SK-N-SH (cell line): ENCODE measurements around the gene KRT32. TPM values are rescaled to one million over a fixed set of nuclear protein-coding genes. Genes with fewer than 3 reads are reported as not detected.

Experiments
- CTCF ChIA-PET: fragments of 300-600, 350-600 bp; formaldehyde crosslinking; extraction: SDS; loops from one replicate; lab custom pipeline; 2021; lab: Yijun Ruan, JAX
- POLR2A ChIA-PET: fragments of 350-600 bp; sonication (Branson Sonifier 250); formaldehyde crosslinking; extraction: SDS; loops from one replicate; lab custom pipeline; 2020; ENCODE audit warnings: antibody characterized with exemption, inconsistent platforms; lab: Yijun Ruan, JAX
- DNase-seq: peaks from one replicate; pipeline ENCODE4 v3.0.0; 2012
- H2AFZ ChIP-seq: fragments of 200-600 bp; sonication (generic); 2 replicates; pipeline ENCODE4 v1.8.1; 2016; ENCODE audit warnings: antibody characterized with exemption, mild to moderate bottlenecking, low read depth
- H3F3A ChIP-seq: fragments of 200-600 bp; sonication (generic); replicated peaks from 2 replicates; pipeline ENCODE3; 2016; ENCODE audit warnings: antibody characterized with exemption, mild to moderate bottlenecking; ENCODE audit not compliant: insufficient read depth
- H3K27ac ChIP-seq, 2 experiments: fragments of 200-500 bp in 1 of 2; fragments of 200-600 bp in 1 of 2; sonication (Bioruptor generic) in 1 of 2; sonication (generic), shearing (Covaris generic) in 1 of 2; 2 replicates each; pipeline versions ENCODE4 v1.5.1 to v1.6.1; 2014 to 2016; ENCODE audit warnings: low read depth in 2 of 2, inconsistent platforms in 1 of 2, low read length in 1 of 2, mild to moderate bottlenecking in 1 of 2, mixed read lengths in 1 of 2
- H3K27me3 ChIP-seq: fragments of 200-600 bp; sonication (generic), shearing (Covaris generic); 2 replicates; pipeline ENCODE4 v1.6.1; 2016; ENCODE audit warnings: mixed run types; ENCODE audit not compliant: insufficient read depth
- H3K36me3 ChIP-seq, 2 experiments: fragments of 200-500 bp in 1 of 2; fragments of 200-600 bp in 1 of 2; sonication (Bioruptor generic) in 1 of 2; sonication (generic) in 1 of 2; replicated peaks in 1 of 2; 2 replicates each; pipeline versions ENCODE3 to v1.5.1; 2014 to 2016; ENCODE audit warnings: low read length in 1 of 2, mild to moderate bottlenecking in 1 of 2; ENCODE audit not compliant: insufficient read depth in 2 of 2, control insufficient read depth in 1 of 2
- H3K4me1 ChIP-seq, 2 experiments: fragments of 200-500 bp in 1 of 2; fragments of 200-600 bp in 1 of 2; sonication (Bioruptor generic) in 1 of 2; sonication (generic), shearing (Covaris generic) in 1 of 2; 2 replicates each; pipeline versions ENCODE4 v1.5.1 to v1.6.1; 2014 to 2016; ENCODE audit warnings: low read depth in 1 of 2, low read length in 1 of 2, mixed run types in 1 of 2; ENCODE audit not compliant: insufficient read depth in 2 of 2, control insufficient read depth in 1 of 2
- H3K4me2 ChIP-seq: fragments of 200-600 bp; sonication (generic), shearing (Covaris generic); 2 replicates; pipeline ENCODE4 v1.6.1; 2017; ENCODE audit warnings: mixed run types
- H3K4me3 ChIP-seq, 2 experiments: fragments of 200-500 bp in 1 of 2; fragments of 200-600 bp in 1 of 2; sonication (Bioruptor generic) in 1 of 2; sonication (generic), shearing (Covaris generic) in 1 of 2; 2 replicates each; pipeline versions ENCODE4 v1.5.1 to v1.8.1; 2014 to 2016; ENCODE audit warnings: low read depth in 2 of 2, inconsistent platforms in 1 of 2, low read length in 1 of 2, mild to moderate bottlenecking in 1 of 2, mixed read lengths in 1 of 2, moderate library complexity in 1 of 2
- H3K79me2 ChIP-seq: fragments of 200-600 bp; sonication (generic); 2 replicates; pipeline ENCODE4 v1.8.1; 2017; ENCODE audit warnings: mild to moderate bottlenecking; ENCODE audit not compliant: insufficient read depth
- H3K9ac ChIP-seq: fragments of 200-600 bp; sonication (generic); 2 replicates; pipeline ENCODE4 v1.6.1; 2017; ENCODE audit warnings: mixed run types
- H3K9me2 ChIP-seq: fragments of 200-600 bp; sonication (generic); 2 replicates; pipeline ENCODE4 v1.6.1; 2017; ENCODE audit warnings: mixed run types
- H3K9me3 ChIP-seq: fragments of 200-600 bp; sonication (generic); 2 replicates; pipeline ENCODE4 v1.6.1; 2017; ENCODE audit warnings: mixed run types, mild to moderate bottlenecking, moderate library complexity
- H4K20me1 ChIP-seq: fragments of 200-600 bp; sonication (generic); 2 replicates; pipeline ENCODE4 v1.6.1; 2017; ENCODE audit warnings: mild to moderate bottlenecking, mixed run types; ENCODE audit not compliant: insufficient read depth
- CTCF ChIP-seq: fragments of 200-600 bp; sonication (generic); IDR thresholded peaks from 2 replicates; pipeline ENCODE4 v1.6.1; 2017; ENCODE audit warnings: antibody characterized with exemption, mild to moderate bottlenecking, moderate library complexity
- FOXJ3 ChIP-seq: sonication (generic); formaldehyde crosslinking; IDR thresholded peaks from 2 replicates; pipeline ENCODE4 v1.5.1; 2020; ENCODE audit warnings: mild to moderate bottlenecking, missing genetic modification reagents
- JUND ChIP-seq: IDR thresholded peaks from 2 replicates; pipeline ENCODE4 v1.4.0; 2012
- MAX ChIP-seq: IDR thresholded peaks from 2 replicates; pipeline ENCODE4 v1.4.0; 2012; ENCODE audit warnings: low read depth
- NFIC ChIP-seq: IDR thresholded peaks from 2 replicates; pipeline ENCODE4 v1.4.0; 2012; ENCODE audit warnings: borderline replicate concordance
- RFX5 ChIP-seq: IDR thresholded peaks from 2 replicates; pipeline ENCODE4 v1.6.1; 2012; ENCODE audit warnings: mild to moderate bottlenecking, improper control_type of control experiment, low read length
- RXRA ChIP-seq: IDR thresholded peaks from 2 replicates; pipeline ENCODE4 v1.4.0; 2012; ENCODE audit warnings: low read depth, mild to moderate bottlenecking, borderline replicate concordance
- SIN3A ChIP-seq: IDR thresholded peaks from 2 replicates; pipeline ENCODE4 v1.6.1; 2012; ENCODE audit warnings: low read depth, mild to moderate bottlenecking, low read length, moderate library complexity, borderline replicate concordance
- SMC3 ChIP-seq: IDR thresholded peaks from 2 replicates; pipeline ENCODE4 v1.6.1; 2012; ENCODE audit warnings: low read depth, low read length, improper control_type of control experiment
- TAF1 ChIP-seq: IDR thresholded peaks from 2 replicates; pipeline ENCODE4 v1.6.1; 2012; ENCODE audit warnings: low read depth, mild to moderate bottlenecking, low read length, moderate library complexity, borderline replicate concordance
- TCF12 ChIP-seq: IDR thresholded peaks from 2 replicates; pipeline ENCODE4 v1.4.0; 2012
- TEAD4 ChIP-seq: IDR thresholded peaks from 2 replicates; pipeline ENCODE4 v1.4.0; 2012; ENCODE audit warnings: mild to moderate bottlenecking, borderline replicate concordance; ENCODE audit not compliant: insufficient read depth
- USF2 ChIP-seq: fragments of 150-350 bp; IDR thresholded peaks from 2 replicates; pipeline ENCODE4 v1.6.1; 2017; ENCODE audit warnings: antibody characterized with exemption, low read length, low read depth, borderline replicate concordance
- YY1 ChIP-seq: IDR thresholded peaks from 2 replicates; pipeline ENCODE4 v1.4.0; 2012; ENCODE audit warnings: low read depth, mild to moderate bottlenecking
- WGBS: methylation state at CpG from one replicate; pipeline ENCODE4 v1.1.6; 2017; ENCODE audit warnings: low lambda C conversion rate; 5-methylcytosine and 5-hydroxymethylcytosine counted together
- polyA plus RNA-seq, 3 experiments: library from polyadenylated mRNA; depleted of rRNA; stranded (reverse); fragments of >200 nt; gene quantifications; 2 replicates each; pipeline ENCODE4 v1.2.3, GENCODE V29; 2012
- TF ChIP-seq, protein P1 (sequence below): IDR thresholded peaks from 2 replicates; pipeline ENCODE4 v1.4.0; 2012; ENCODE audit warnings: low read depth, borderline replicate concordance
- TF ChIP-seq, protein P2 (sequence below): IDR thresholded peaks from 2 replicates; pipeline ENCODE4; 2012

KRT32 gene
- polyA plus RNA-seq, 1 of the 3 experiments (the other 2 are of a cell fraction), result not detected

- no peak for DNase-seq
- Histone ChIP-seq H3K4me2 (peak overlapping the region; percentile 59), H3K27ac (peak overlapping the region in 1 of 2 experiments; percentile 30; a peak in 2 of 4 replicates), H3F3A (peaks cover 3% of the 10 kb centered on the region), H3K4me3 (no peak overlapping the region), H3K9me3 (no peaks in the 10 kb centered on the region), H3K27me3 (no peaks in the 10 kb centered on the region), H2AFZ (no peak overlapping the region), H3K4me1 (peaks cover 9 to 18% of the 10 kb centered on the region in 2 experiments; a peak in 3 of 4 replicates), H3K9me2 (no peaks in the 10 kb centered on the region), H3K36me3 (no peaks in the 10 kb centered on the region), H3K79me2 (no peaks in the 10 kb centered on the region), H4K20me1 (no peaks in the 10 kb centered on the region), H3K9ac (0 out of 2 replicates have a peak overlapping the region, but pooled peaks have one; percentile 22)
- no peak for TF ChIP-seq USF2
- TF ChIP-seq NFIC, result no peak
- TF ChIP-seq, protein P1, sequence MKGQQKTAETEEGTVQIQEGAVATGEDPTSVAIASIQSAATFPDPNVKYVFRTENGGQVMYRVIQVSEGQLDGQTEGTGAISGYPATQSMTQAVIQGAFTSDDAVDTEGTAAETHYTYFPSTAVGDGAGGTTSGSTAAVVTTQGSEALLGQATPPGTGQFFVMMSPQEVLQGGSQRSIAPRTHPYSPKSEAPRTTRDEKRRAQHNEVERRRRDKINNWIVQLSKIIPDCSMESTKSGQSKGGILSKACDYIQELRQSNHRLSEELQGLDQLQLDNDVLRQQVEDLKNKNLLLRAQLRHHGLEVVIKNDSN, result no peak
- no peak for TF ChIP-seq SIN3A
- no peak for TF ChIP-seq TCF12
- TF ChIP-seq FOXJ3, result no peak
- TF ChIP-seq RXRA, result no peak
- TF ChIP-seq RFX5, result no peak
- TF ChIP-seq SMC3, result no peak
- TF ChIP-seq, protein P2, sequence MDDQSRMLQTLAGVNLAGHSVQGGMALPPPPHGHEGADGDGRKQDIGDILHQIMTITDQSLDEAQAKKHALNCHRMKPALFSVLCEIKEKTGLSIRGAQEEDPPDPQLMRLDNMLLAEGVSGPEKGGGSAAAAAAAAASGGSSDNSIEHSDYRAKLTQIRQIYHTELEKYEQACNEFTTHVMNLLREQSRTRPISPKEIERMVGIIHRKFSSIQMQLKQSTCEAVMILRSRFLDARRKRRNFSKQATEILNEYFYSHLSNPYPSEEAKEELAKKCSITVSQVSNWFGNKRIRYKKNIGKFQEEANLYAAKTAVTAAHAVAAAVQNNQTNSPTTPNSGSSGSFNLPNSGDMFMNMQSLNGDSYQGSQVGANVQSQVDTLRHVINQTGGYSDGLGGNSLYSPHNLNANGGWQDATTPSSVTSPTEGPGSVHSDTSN, result no peak
- no peak for TF ChIP-seq TEAD4
- no peak for TF ChIP-seq YY1
- no peak for TF ChIP-seq MAX
- no peak for TF ChIP-seq TAF1
- no peak for TF ChIP-seq CTCF
- no peak for TF ChIP-seq JUND
- WGBS, result 86% methylated on average over 5 of the region's 5 CpGs
- ChIA-PET POLR2A (no interaction called here), CTCF (interaction anchor here (0.8 to 1.1 kb wide), 2 partner anchors 49 to 149 kb away, joined by 3 to 4 read pairs; no protein-coding TSS in a partner anchor)
Measured at GRCh38 chr17:41499714-41500113, 32.5 kb upstream of the KRT32 start.
